Panc1 (cell line): ENCODE results near the gene CLASRP. TPM values are rescaled to one million over a fixed set of nuclear protein-coding genes. Genes with fewer than 3 reads are reported as not detected.

Experiments used
- ATAC-seq: fragments of 200-7000 bp; cut with Tn5 transposase; 2 replicates; pipeline ENCODE4 v1.9.1; 2020; ENCODE audit warnings: mild to moderate bottlenecking, moderate library complexity
- BruUV-seq: library from RNA; stranded (reverse); fragments of 400-500 nt; replicated peaks from 2 replicates; lab custom pipeline; 2021; lab: Mats Ljungman, UMichigan
- CTCF ChIA-PET: fragments of 300-600 bp; sonication (Branson Sonifier 250); formaldehyde crosslinking; loops from one replicate; lab custom pipeline; 2022; ENCODE audit warnings: antibody characterized with exemption; lab: Charles Lee
- POLR2A ChIA-PET: fragments of 300-600 bp; sonication (Branson Sonifier 250); formaldehyde crosslinking; loops from one replicate; lab custom pipeline; 2022; ENCODE audit warnings: antibody characterized with exemption; lab: Charles Lee
- DNase-seq: peaks from one replicate; pipeline ENCODE4 v3.0.0-alpha.2; 2010; ENCODE audit warnings: low read depth, low spot score
- H3K27ac ChIP-seq: 2 replicates; pipeline ENCODE4 v1.5.1; 2011; ENCODE audit warnings: mild to moderate bottlenecking, low read length, inconsistent platforms
- H3K27me3 ChIP-seq: fragments of 200-500 bp; sonication (Bioruptor generic); 2 replicates; pipeline ENCODE4 v1.6.0; 2014; ENCODE audit warnings: low read length, inconsistent platforms; ENCODE audit not compliant: control insufficient read depth, insufficient read depth
- H3K36me3 ChIP-seq: fragments of 200-500 bp; sonication (Bioruptor generic); 2 replicates; pipeline ENCODE4 v1.5.1; 2014; ENCODE audit warnings: inconsistent platforms, mild to moderate bottlenecking, low read length, moderate library complexity; ENCODE audit not compliant: control insufficient read depth, insufficient read depth
- H3K4me1 ChIP-seq: 2 replicates; pipeline ENCODE4 v1.5.1; 2011; ENCODE audit warnings: inconsistent platforms, mild to moderate bottlenecking, low read length, moderate library complexity; ENCODE audit not compliant: control insufficient read depth, insufficient read depth
- H3K4me3 ChIP-seq, 2 experiments: 2 replicates each; pipeline ENCODE4 v1.5.1; 2011 to 2012; ENCODE audit warnings: low read depth in 2 of 2, low read length in 2 of 2, mild to moderate bottlenecking in 2 of 2, inconsistent platforms in 1 of 2, moderate library complexity in 1 of 2
- H3K9me3 ChIP-seq: fragments of 200-500 bp; sonication (Bioruptor generic); 2 replicates; pipeline ENCODE4 v1.5.1; 2014; ENCODE audit warnings: low read depth, mild to moderate bottlenecking, inconsistent platforms, low read length, moderate library complexity; ENCODE audit not compliant: control insufficient read depth, insufficient read depth
- CTCF ChIP-seq: fragments of 450-650 bp; IDR thresholded peaks from 2 replicates; pipeline ENCODE4 v1.5.1; 2017; ENCODE audit warnings: mild to moderate bottlenecking
- POLR2AphosphoS5 ChIP-seq: IDR thresholded peaks from 2 replicates; pipeline ENCODE4 v1.6.1; 2012; ENCODE audit warnings: mild to moderate bottlenecking, low read depth, low read length, moderate library complexity
- REST ChIP-seq, 2 experiments: IDR thresholded peaks; 2 replicates each; pipeline ENCODE4 v1.6.1; 2011 to 2012; ENCODE audit warnings: low read depth in 2 of 2, control low read depth in 1 of 2, low read length in 1 of 2, mild to moderate bottlenecking in 1 of 2, moderate library complexity in 1 of 2; ENCODE audit not compliant: insufficient read depth in 1 of 2
- SIN3A ChIP-seq: IDR thresholded peaks from 2 replicates; pipeline ENCODE4 v1.6.1; 2012; ENCODE audit warnings: low read depth, mild to moderate bottlenecking, low read length, moderate library complexity, borderline replicate concordance; ENCODE audit not compliant: insufficient read depth
- TCF7L2 ChIP-seq: IDR thresholded peaks from 2 replicates; pipeline ENCODE4 v1.6.1; 2011; ENCODE audit warnings: mild to moderate bottlenecking, low read depth, low read length, inconsistent platforms
- in situ Hi-C: cut with HindIII; loops from 2 replicates; pipeline ENCODE4 v1.10.0; 2016; ENCODE audit warnings: low sequenced_read_pairs, low pct_unique_long_range_greater_than_20kb
- intact Hi-C: fragments of 100-400 bp; cut with micrococcal nuclease; formaldehyde crosslinking; loops from one replicate; pipeline ENCODE4 v1.10.0; 2022; ENCODE audit not compliant: unreplicated experiment
- total RNA-seq: library from RNA; stranded (reverse); gene quantifications from one replicate; pipeline ENCODE4 v1.2.1, GENCODE V29; 2021; ENCODE audit not compliant: unreplicated experiment

Gene CLASRP
- total RNA-seq, 1 experiment from 2014 or later, result 72.4 TPM

- peaks cover 4% of the 10 kb centered on the region; the same call in 1 of the 2 replicates for H3K4me1 ChIP-seq
- BruUV-seq, result no TSS peak
- ChIA-PET CTCF (no interaction called here), POLR2A (no interaction called here)
- intact Hi-C loops, result no loop called here
- no peak for DNase-seq
- H3K27ac ChIP-seq, result no peak overlapping the region
- no peaks in the 10 kb centered on the region for H3K9me3 ChIP-seq
- in situ Hi-C loops, result no loop called here
- TF ChIP-seq SIN3A (no peak), POLR2AphosphoS5 (no peak), CTCF (no peak), TCF7L2 (no peak), REST (IDR thresholded peaks at IDR 0.05; ENCODE audit: insufficient read depth in 1 of 2, low read depth in 2 of 2, low read length in 1 of 2) (no peak)
- H3K4me3 ChIP-seq, result no peak overlapping the region
- ATAC-seq, result no peak
- H3K36me3 ChIP-seq, result no peaks in the 10 kb centered on the region
- no peaks in the 10 kb centered on the region for H3K27me3 ChIP-seq
Measured at GRCh38 chr19:45119582-45119981, 80.7 kb downstream of the CLASRP start.

Other genes with a start within 250 kb of the CLASRP start
- gene BCAM, start 229.9 kb upstream of the CLASRP start, total RNA-seq, result 21.5 TPM
- 104 TPM for gene NECTIN2, start 192.7 kb upstream of the CLASRP start, total RNA-seq
- gene TOMM40, start 147.8 kb upstream of the CLASRP start, total RNA-seq, result 147 TPM
- 780 TPM for gene APOE, start 133.2 kb upstream of the CLASRP start, total RNA-seq
- gene APOC1, start 124.4 kb upstream of the CLASRP start, total RNA-seq, result 48.5 TPM
- gene APOC4, start 96.8 kb upstream of the CLASRP start, total RNA-seq, result not detected
- not detected for gene APOC2, start 93.0 kb upstream of the CLASRP start, total RNA-seq
- 98.4 TPM for gene CLPTM1, start 83.7 kb upstream of the CLASRP start, total RNA-seq
- 28.1 TPM for gene RELB, start 37.6 kb upstream of the CLASRP start, total RNA-seq
- gene ZNF296, start 37.4 kb downstream of the CLASRP start, total RNA-seq, result 6.7 TPM
- 29.5 TPM for gene GEMIN7, start 40.2 kb downstream of the CLASRP start, total RNA-seq
- 20.4 TPM for gene PPP1R37, start 54.1 kb downstream of the CLASRP start, total RNA-seq
- 0.05 TPM for gene NKPD1, start 121.9 kb downstream of the CLASRP start, total RNA-seq
- 24.7 TPM for gene TRAPPC6A, start 139.2 kb downstream of the CLASRP start, total RNA-seq
- gene BLOC1S3, start 139.7 kb downstream of the CLASRP start, total RNA-seq, result 21.8 TPM
- gene EXOC3L2, start 206.4 kb downstream of the CLASRP start, total RNA-seq, result 0.08 TPM
- 21.6 TPM for gene MARK4, start 212.2 kb downstream of the CLASRP start, total RNA-seq